H1 (cell line): Measurements from ENCODE around the gene ARHGEF26. TPM values are rescaled to one million over a fixed set of nuclear protein-coding genes. Genes with fewer than 3 reads are reported as not detected.

ENCODE experiments used
- CTCF ChIA-PET: fragments of 300-600 bp; sonication (Branson Sonifier 250); formaldehyde crosslinking; loops from one replicate; lab custom pipeline; 2021; ENCODE audit not compliant: partially characterized antibody; lab: Charles Lee
- POLR2A ChIA-PET: fragments of 300-600 bp; sonication (Branson Sonifier 250); formaldehyde crosslinking; loops from one replicate; lab custom pipeline; 2021; ENCODE audit warnings: inconsistent platforms; ENCODE audit not compliant: partially characterized antibody; lab: Charles Lee
- DNase-seq, 2 experiments: peaks; one replicate each; pipeline versions ENCODE4 v3.0.0 to v3.0.0-alpha.2; 2010 to 2022; ENCODE audit warnings: low spot score in 2 of 2, low read depth in 1 of 2, mixed read lengths in 1 of 2
- FAIRE-seq: peaks from 2 replicates; lab custom pipeline; 2011; peaks lifted over from hg19 to GRCh38; lab: Jason Lieb, UNC
- H2AFZ ChIP-seq: 2 replicates; pipeline ENCODE4 v1.8.1; 2012; ENCODE audit warnings: low read length, inconsistent platforms
- H2AK5ac ChIP-seq: 2 replicates; pipeline ENCODE4 v1.6.1; 2013; ENCODE audit warnings: low read depth, low read length
- H2BK120ac ChIP-seq: replicated peaks from 2 replicates; pipeline ENCODE3; 2013; ENCODE audit warnings: low read depth, low read length, inconsistent platforms
- H2BK12ac ChIP-seq: 2 replicates; pipeline ENCODE4 v1.6.1; 2013; ENCODE audit warnings: low read depth, low read length
- H2BK15ac ChIP-seq: 2 replicates; pipeline ENCODE4 v1.6.1; 2013; ENCODE audit warnings: low read length
- H2BK20ac ChIP-seq: 2 replicates; pipeline ENCODE4 v1.6.1; 2013; ENCODE audit warnings: low read length
- H2BK5ac ChIP-seq: 2 replicates; pipeline ENCODE4 v1.6.1; 2013; ENCODE audit warnings: low read depth, low read length
- H3K14ac ChIP-seq: 2 replicates; pipeline ENCODE4 v1.6.1; 2013; ENCODE audit warnings: inconsistent platforms; ENCODE audit not compliant: insufficient read length
- H3K18ac ChIP-seq: 2 replicates; pipeline ENCODE4 v1.6.1; 2013; ENCODE audit warnings: low read length; ENCODE audit errors: extremely low read depth
- H3K23ac ChIP-seq: 2 replicates; pipeline ENCODE4 v1.6.1; 2013; ENCODE audit warnings: inconsistent platforms; ENCODE audit not compliant: insufficient read length
- H3K23me2 ChIP-seq: 2 replicates; pipeline ENCODE4 v1.6.1; 2013; ENCODE audit warnings: low read depth, low read length
- H3K27ac ChIP-seq: 2 replicates; pipeline ENCODE4 v1.6.1; 2011; ENCODE audit warnings: low read depth, low read length, inconsistent platforms
- H3K27me3 ChIP-seq, 4 experiments: replicated peaks in 1 of 4; 1 replicate in 1 of 4; 2 replicates in 3 of 4; pipeline versions ENCODE4 v1.6.1 to v1.8.1; 2011 to 2013; ENCODE audit warnings: low read length in 3 of 4, mild to moderate bottlenecking in 3 of 4, inconsistent platforms in 2 of 4, mixed read lengths in 2 of 4, moderate library complexity in 1 of 4; ENCODE audit not compliant: control insufficient read depth in 3 of 4, insufficient read depth in 3 of 4; ENCODE audit errors: extremely low read depth in 1 of 4
- H3K36me3 ChIP-seq, 4 experiments: 2 replicates each; pipeline versions ENCODE4 v1.6.1 to v1.8.1; 2011 to 2013; ENCODE audit warnings: mild to moderate bottlenecking in 4 of 4, low read length in 3 of 4, moderate library complexity in 2 of 4, control low read depth in 1 of 4, inconsistent platforms in 1 of 4; ENCODE audit not compliant: insufficient read depth in 4 of 4, control insufficient read depth in 2 of 4
- H3K4ac ChIP-seq: replicated peaks from 2 replicates; pipeline ENCODE3; 2013; ENCODE audit warnings: low read length, low read depth, mixed read lengths, inconsistent platforms; ENCODE audit not compliant: insufficient read length
- H3K4me1 ChIP-seq, 4 experiments: replicated peaks in 1 of 4; 1 replicate in 1 of 4; 2 replicates in 3 of 4; pipeline versions ENCODE4 v1.6.1 to v1.8.1; 2011 to 2013; ENCODE audit warnings: low read length in 3 of 4, inconsistent platforms in 2 of 4, mixed read lengths in 1 of 4; ENCODE audit not compliant: insufficient read depth in 4 of 4, control insufficient read depth in 3 of 4
- H3K4me2 ChIP-seq, 2 experiments: 2 replicates each; pipeline versions ENCODE4 v1.6.1 to v1.8.1; 2011 to 2013; ENCODE audit warnings: low read depth in 2 of 2, low read length in 2 of 2, control low read depth in 1 of 2, inconsistent platforms in 1 of 2, mild to moderate bottlenecking in 1 of 2; ENCODE audit not compliant: insufficient read depth in 1 of 2
- H3K4me3 ChIP-seq, 4 experiments: fragments of 200-600, 300-600 bp in 1 of 4; sonication (generic), shearing (Covaris generic), sonication (Bioruptor Twin) in 1 of 4; 2 replicates each; pipeline versions ENCODE4 v1.5.1 to v1.8.1; 2011 to 2016; ENCODE audit warnings: low read length in 4 of 4, low read depth in 3 of 4, control low read depth in 2 of 4, inconsistent platforms in 2 of 4, mild to moderate bottlenecking in 2 of 4, mixed read lengths in 1 of 4, moderate library complexity in 1 of 4; ENCODE audit not compliant: insufficient read depth in 2 of 4; ENCODE audit errors: extremely low read depth in 1 of 4
- H3K56ac ChIP-seq: replicated peaks from 2 replicates; pipeline ENCODE3; 2013; ENCODE audit warnings: low read depth, mild to moderate bottlenecking, mixed read lengths, low read length, inconsistent platforms; ENCODE audit not compliant: insufficient read length
- H3K79me1 ChIP-seq: 2 replicates; pipeline ENCODE4 v1.6.1; 2013; ENCODE audit warnings: low read depth, low read length, control low read depth
- H3K79me2 ChIP-seq, 2 experiments: 2 replicates each; pipeline versions ENCODE4 v1.6.1 to v1.8.1; 2012 to 2013; ENCODE audit warnings: low read length in 2 of 2, mild to moderate bottlenecking in 2 of 2, inconsistent platforms in 1 of 2; ENCODE audit not compliant: insufficient read depth in 2 of 2, control insufficient read depth in 1 of 2
- H3K9ac ChIP-seq, 4 experiments: replicated peaks in 1 of 4; 1 replicate in 1 of 4; 2 replicates in 3 of 4; pipeline versions ENCODE4 v1.6.1 to v1.8.1; 2011 to 2013; ENCODE audit warnings: low read depth in 3 of 4, low read length in 3 of 4, control low read depth in 2 of 4, mild to moderate bottlenecking in 2 of 4, moderate library complexity in 2 of 4, inconsistent platforms in 1 of 4; ENCODE audit errors: extremely low read depth in 1 of 4
- H3K9me3 ChIP-seq, 2 experiments: 2 replicates each; pipeline versions ENCODE4 v1.6.1 to v1.8.1; 2012 to 2013; ENCODE audit warnings: mild to moderate bottlenecking in 2 of 2, moderate library complexity in 2 of 2, control low read depth in 1 of 2, inconsistent platforms in 1 of 2, low read depth in 1 of 2, low read length in 1 of 2, mixed read lengths in 1 of 2; ENCODE audit not compliant: insufficient read depth in 2 of 2
- H4K20me1 ChIP-seq, 2 experiments: replicated peaks in 1 of 2; 2 replicates each; pipeline versions ENCODE3 to v1.8.1; 2011 to 2013; ENCODE audit warnings: inconsistent platforms in 2 of 2, low read length in 2 of 2, mild to moderate bottlenecking in 1 of 2; ENCODE audit not compliant: insufficient read depth in 2 of 2, control insufficient read depth in 1 of 2
- H4K5ac ChIP-seq: 2 replicates; pipeline ENCODE4 v1.6.1; 2013; ENCODE audit warnings: low read length, low read depth, mixed read lengths, inconsistent platforms; ENCODE audit not compliant: insufficient read length
- H4K8ac ChIP-seq: 2 replicates; pipeline ENCODE4 v1.8.0; 2013; ENCODE audit warnings: mild to moderate bottlenecking, moderate library complexity, low read length, inconsistent platforms; ENCODE audit not compliant: insufficient read depth; ENCODE audit errors: extremely low read depth
- H4K91ac ChIP-seq: replicated peaks from 2 replicates; pipeline ENCODE3; 2013; ENCODE audit warnings: low read length, mixed read lengths, inconsistent platforms; ENCODE audit not compliant: insufficient read length
- ASH2L ChIP-seq: fragments of 200-600, 300-600 bp; sonication (generic); IDR thresholded peaks from one replicate; pipeline ENCODE4 v1.7.1; 2017; ENCODE audit warnings: low read length
- EZH2 ChIP-seq: fragments of 200-600 bp; sonication (generic); IDR thresholded peaks from 2 replicates; pipeline ENCODE4 v1.7.1; 2012; ENCODE audit warnings: low read depth, mild to moderate bottlenecking, moderate library complexity, low read length, inconsistent platforms; ENCODE audit not compliant: severe bottlenecking
- FOSL1 ChIP-seq: IDR thresholded peaks from 2 replicates; pipeline ENCODE4 v1.6.1; 2011; ENCODE audit warnings: mild to moderate bottlenecking, low read depth, low read length, moderate library complexity; ENCODE audit not compliant: insufficient read depth
- MAFK ChIP-seq: IDR thresholded peaks from 2 replicates; pipeline ENCODE4 v1.6.1; 2012; ENCODE audit warnings: low read depth, mild to moderate bottlenecking, improper control_type of control experiment, low read length
- NRF1 ChIP-seq: IDR thresholded peaks from 2 replicates; pipeline ENCODE4 v1.6.1; 2011; ENCODE audit warnings: mild to moderate bottlenecking, low read depth, low read length, improper control_type of control experiment
- PHF8 ChIP-seq: fragments of 200-600 bp; sonication (generic); conservative IDR thresholded peaks from 2 replicates; pipeline ENCODE4 v1.7.1; 2012; ENCODE audit warnings: low read depth, mild to moderate bottlenecking, inconsistent platforms, low read length, moderate library complexity
- TAF1 ChIP-seq: IDR thresholded peaks from 2 replicates; pipeline ENCODE4 v1.6.1; 2011; ENCODE audit warnings: mild to moderate bottlenecking, low read depth, low read length
- TCF12 ChIP-seq: IDR thresholded peaks from 2 replicates; pipeline ENCODE4 v1.6.1; 2011; ENCODE audit warnings: low read depth, mild to moderate bottlenecking, low read length
- WGBS, 2 experiments: shearing (Covaris generic) in 1 of 2; methylation state at CpG; one replicate each; pipeline versions ENCODE4 v1.1.6 to v1.1.7; 2013 to 2015; ENCODE audit warnings: low lambda C conversion rate in 2 of 2, mixed read lengths in 2 of 2, inconsistent platforms in 1 of 2, low coverage in 1 of 2, missing lambda C conversion rate in 1 of 2; ENCODE audit not compliant: insufficient replicate concordance in 2 of 2, insufficient coverage in 1 of 2, insufficient read length in 1 of 2; ENCODE audit errors: extremely low coverage in 1 of 2, missing lambda C conversion rate in 1 of 2; 5-methylcytosine and 5-hydroxymethylcytosine counted together
- polyA plus RNA-seq, 7 experiments: library from polyadenylated mRNA; depleted of rRNA in 3 of 7; stranded (reverse) in 5 of 7; unstranded in 2 of 7; fragments of >200 nt in 5 of 7; fragments of 200-250 nt in 2 of 7; gene quantifications; 1 replicate in 5 of 7; 2 replicates in 1 of 7; 4 replicates in 1 of 7; pipeline versions ENCODE4 v1.2.1 to v1.2.3, GENCODE V29; 2011 to 2013; ENCODE audit warnings: missing spikeins in 2 of 7, mixed read lengths in 2 of 7
- total RNA-seq: library from RNA; stranded (reverse); fragmentation: NEBNext Ultra II Directional; extraction: Animal tissue kit (Norgen Biotek cat#: 25700); gene quantifications from 2 replicates; pipeline ENCODE4 v1.2.1, GENCODE V29; 2021

ARHGEF26 gene
- total and polyA plus RNA-seq, 2 of the 8 experiments (the other 6 are each of a cell fraction or from before 2014, with no cell fraction given), result 3.1 to 15.6 TPM

DNA sequence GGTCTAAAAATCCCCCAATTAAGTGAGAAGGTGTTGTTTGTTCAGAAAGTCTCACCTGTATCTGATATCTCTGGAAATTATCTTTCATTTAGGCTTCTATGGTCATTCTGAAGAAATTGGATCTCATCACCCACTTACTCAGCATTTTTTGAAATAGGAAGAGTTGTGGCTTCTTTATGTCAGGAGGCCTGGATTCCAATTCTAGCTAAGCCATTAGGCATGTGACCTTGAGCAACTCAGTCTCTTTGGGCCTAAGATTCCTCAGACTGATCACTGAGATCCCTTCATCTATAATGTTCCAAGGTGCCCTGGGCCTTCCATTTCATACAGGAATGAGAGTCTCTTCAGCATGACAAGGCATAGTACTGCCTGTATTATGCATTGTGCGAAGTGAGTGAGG lies 70.3 kb downstream of the ARHGEF26 start:
- ChIA-PET POLR2A (no interaction called here), CTCF (interaction anchor here (1.5 kb wide), 1 partner anchor 12 kb away, joined by 5 read pairs; no protein-coding TSS in a partner anchor)
- H2BK120ac ChIP-seq, result no peak overlapping the region
- no peak overlapping the region for H2BK15ac ChIP-seq
- no peak overlapping the region for H2BK12ac ChIP-seq
- no peak overlapping the region for H3K4ac ChIP-seq
- H3K4me1 ChIP-seq, result peaks cover 0 to 6% (median 3%) of the 10 kb centered on the region in 4 experiments; a peak in 2 of 7 replicates
- no peak overlapping the region for H2AFZ ChIP-seq
- no peaks in the 10 kb centered on the region for H4K20me1 ChIP-seq
- H3K14ac ChIP-seq, result no peak overlapping the region
- 0 out of 2 replicates have a peak overlapping the region, but pooled peaks have one; percentile 30 for H3K27ac ChIP-seq
- no peak overlapping the region for H3K4me3 ChIP-seq
- no peak overlapping the region for H3K23ac ChIP-seq
- H4K91ac ChIP-seq, result no peak overlapping the region
- no peak overlapping the region for H4K8ac ChIP-seq
- no peak overlapping the region for H2BK5ac ChIP-seq
- no peak overlapping the region for H3K4me2 ChIP-seq
- H2AK5ac ChIP-seq, result no peak overlapping the region
- no peak overlapping the region for H2BK20ac ChIP-seq
- no peaks in the 10 kb centered on the region for H3K27me3 ChIP-seq
- no peaks in the 10 kb centered on the region for H3K79me1 ChIP-seq
- 92% methylated on average over 1 of the region's 1 CpG; no CpG with 5 or more reads in 1 of the 2 experiments for WGBS, 2 experiments
- no peak overlapping the region for H4K5ac ChIP-seq
- FAIRE-seq (no peak), DNase-seq (no peak)
- no peaks in the 10 kb centered on the region for H3K23me2 ChIP-seq
- no peaks in the 10 kb centered on the region for H3K79me2 ChIP-seq
- no peaks in the 10 kb centered on the region for H3K9me3 ChIP-seq
- H3K9ac ChIP-seq, result no peak overlapping the region
- H3K36me3 ChIP-seq, result peaks cover 0 to 5% (median 2%) of the 10 kb centered on the region in 4 experiments; a peak in 2 of 8 replicates
- H3K56ac ChIP-seq, result no peak overlapping the region
- no peak overlapping the region for H3K18ac ChIP-seq
- TF ChIP-seq PHF8 (no peak), NRF1 (no peak), FOSL1 (no peak), MAFK (no peak), EZH2 (no peak), TCF12 (no peak), ASH2L (no peak), TAF1 (no peak)
